ENCODE results near the gene GLB1L.

- no peak for TF ChIP-seq CTCF (IDR thresholded peaks at IDR 0.05; ENCODE audit: insufficient read depth, low read length, poor library complexity, severe bottlenecking)
- no peak for TF ChIP-seq EZH2phosphoT487 (conservative IDR thresholded peaks at IDR 0.05; ENCODE audit: low read length)
These were observed 16.0 kb upstream of the GLB1L start for GRCh38 chr2:219261024-219261855.
